Epithelial cell of proximal tubule (primary cell): ENCODE data around the gene PZP. TPM values are rescaled to one million over a fixed set of nuclear protein-coding genes. Genes with fewer than 3 reads are reported as not detected.

ENCODE experiments used
- DNase-seq: peaks from one replicate; pipeline ENCODE4 v3.0.0-alpha.2; 2011; ENCODE audit warnings: low read depth
- H3K4me3 ChIP-seq: 2 replicates; pipeline ENCODE4 v1.5.1; 2011; ENCODE audit warnings: low read depth, mild to moderate bottlenecking, low read length
- CTCF ChIP-seq: conservative IDR thresholded peaks from 2 replicates; pipeline ENCODE4 v1.5.1; 2012; ENCODE audit warnings: low read depth, mild to moderate bottlenecking, low read length
- total RNA-seq: library from RNA; depleted of rRNA; stranded (reverse); fragments of >200 nt; gene quantifications from 2 replicates; pipeline ENCODE4 v1.2.3, GENCODE V29; 2015

Gene PZP
- total RNA-seq, 1 donor from 2014 or later = not detected

DNA sequence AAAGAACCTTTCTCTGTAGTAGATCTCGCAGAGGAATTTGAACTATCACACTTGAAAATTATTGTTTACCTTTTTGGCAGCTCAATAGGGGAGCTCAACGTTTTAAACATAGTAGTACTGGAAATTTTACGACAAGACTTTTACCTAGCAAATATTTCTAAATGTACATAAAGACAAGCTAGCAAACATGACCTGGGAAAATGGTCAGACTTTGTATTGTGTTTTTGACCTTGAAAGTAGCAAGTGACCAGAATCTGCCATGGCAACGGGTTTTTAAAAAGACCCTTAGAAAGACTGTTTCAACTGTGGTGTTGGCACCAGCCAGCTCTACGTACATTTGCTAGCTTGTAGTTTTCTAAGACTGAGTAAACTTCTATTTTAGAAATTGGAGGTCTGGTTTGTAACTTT lies 72.3 kb downstream of the PZP start:
- TF ChIP-seq CTCF = no peak
- DNase-seq = no peak
- no peak overlapping the region for H3K4me3 ChIP-seq

DNA sequence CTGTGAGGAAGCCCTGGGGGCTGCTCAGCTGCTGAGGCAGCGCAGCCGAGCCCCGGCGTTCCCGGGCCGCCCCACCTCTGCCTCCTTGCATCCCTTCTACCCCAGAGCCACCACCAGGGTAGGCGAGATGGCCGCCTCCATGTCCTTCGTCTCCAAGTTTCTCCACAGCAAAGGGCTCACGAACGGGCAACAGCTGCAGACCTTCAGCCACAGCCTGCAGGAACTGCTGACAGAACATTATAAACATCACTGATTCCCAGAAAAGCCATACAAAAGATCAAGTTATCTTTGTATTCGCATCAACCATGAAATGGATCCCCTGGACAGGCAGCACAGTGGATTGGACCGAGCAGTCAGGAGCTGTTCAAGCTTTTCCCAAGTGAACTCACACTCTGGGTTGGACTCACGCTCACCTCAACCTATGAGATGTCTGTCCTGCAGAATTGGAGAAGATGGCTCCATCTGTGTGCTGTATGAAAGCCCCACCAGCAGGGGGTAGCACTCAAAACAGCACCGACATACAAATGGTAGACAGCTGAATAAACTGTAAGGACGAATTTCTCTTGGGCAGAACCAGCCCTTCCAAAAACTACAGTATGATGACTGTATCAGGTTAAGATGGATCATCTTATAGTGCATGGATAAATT lies 73.1 kb downstream of the PZP start:
- peak; percentile 53 for TF ChIP-seq CTCF
- DNase-seq = no peak
- H3K4me3 ChIP-seq = no peak overlapping the region

DNA sequence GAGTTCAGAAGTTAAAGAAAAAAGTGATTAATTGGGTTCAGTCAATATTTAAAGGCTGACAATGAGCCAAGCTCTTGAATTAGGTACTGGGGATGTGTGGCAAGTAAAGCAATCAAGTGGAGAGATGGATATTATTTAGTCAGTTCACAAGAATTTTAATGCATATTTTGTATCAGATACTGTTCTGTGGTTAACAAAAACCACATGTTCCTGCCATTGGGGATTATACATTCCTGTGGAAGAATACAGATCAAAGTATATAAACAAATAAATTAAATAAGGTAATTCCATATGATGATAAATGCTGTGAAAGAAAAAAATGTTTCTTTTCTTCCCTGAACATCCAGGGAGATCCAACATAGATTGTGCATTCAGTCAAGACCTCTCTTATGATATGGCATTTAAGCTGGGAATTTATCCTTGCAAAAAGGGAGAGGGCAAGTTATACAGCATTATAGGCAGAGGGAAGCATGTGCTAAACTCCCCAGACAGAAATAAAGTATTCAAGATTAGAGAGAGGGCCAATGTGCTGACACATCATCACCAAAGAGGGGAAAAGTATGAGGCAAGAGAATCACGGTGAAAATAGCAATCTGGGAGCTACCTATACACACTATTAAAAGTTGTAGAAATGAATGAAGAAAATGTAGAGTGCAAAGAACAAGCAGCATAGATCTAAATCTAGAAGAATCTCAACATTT lies 74.8 kb downstream of the PZP start:
- no peak overlapping the region for H3K4me3 ChIP-seq
- no peak for DNase-seq
- no peak for TF ChIP-seq CTCF

DNA sequence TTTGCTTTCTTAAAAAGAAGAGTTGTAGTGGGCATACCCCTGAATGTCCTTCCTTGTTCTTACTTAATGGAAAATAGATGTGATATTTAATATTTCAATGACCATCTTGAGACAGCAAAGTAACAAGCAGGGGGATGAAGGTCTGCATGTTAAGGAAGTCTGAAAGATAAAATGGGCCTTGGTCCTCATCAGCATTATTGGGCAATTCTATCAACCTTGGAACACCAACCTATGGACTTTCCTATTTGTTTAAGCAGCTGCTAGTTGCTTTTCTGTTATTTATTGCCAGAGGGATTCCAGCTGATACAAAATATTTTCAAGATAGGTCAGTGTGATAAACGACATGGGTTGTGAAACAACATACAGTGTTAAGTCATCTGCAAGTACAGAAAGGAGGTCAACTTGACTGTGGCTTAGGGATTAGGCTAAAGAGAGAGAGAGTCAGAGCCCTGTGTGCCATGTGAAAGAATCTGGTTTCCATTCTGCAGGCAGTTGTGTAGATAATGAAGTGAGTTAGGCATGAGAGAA lies 76.1 kb downstream of the PZP start:
- H3K4me3 ChIP-seq = no peak overlapping the region
- DNase-seq = no peak
- no peak for TF ChIP-seq CTCF

- H3K4me3 ChIP-seq = no peak overlapping the region
- TF ChIP-seq CTCF = no peak
- DNase-seq = no peak
Observed at GRCh38 chr12:9130244-9130643, 78.0 kb downstream of the PZP start.

- no peak for DNase-seq
Observed at GRCh38 chr12:9127936-9128663, 80.1 kb downstream of the PZP start.

More at GRCh38 chr12:9127936-9128663, 80.1 kb downstream of the PZP start:
- no peak overlapping the region for H3K4me3 ChIP-seq
- no peak for TF ChIP-seq CTCF
